HEK293T (cell line): Measurements from ENCODE around the gene FAP.

ENCODE experiments used
- CTCF ChIA-PET: fragments of 350-600 bp; formaldehyde crosslinking; extraction: SDS; loops from one replicate; lab custom pipeline; 2021; ENCODE audit warnings: antibody characterized with exemption, inconsistent platforms; lab: Yijun Ruan, JAX
- POLR2A ChIA-PET: fragments of 350-600 bp; formaldehyde crosslinking; extraction: SDS; loops from one replicate; lab custom pipeline; 2020; ENCODE audit warnings: antibody characterized with exemption, inconsistent platforms; lab: Yijun Ruan, JAX
- DNase-seq: peaks from one replicate; pipeline ENCODE4 v3.0.0; 2012; ENCODE audit warnings: mixed read lengths; ENCODE audit errors: extremely low spot score
- ARNT ChIP-seq: fragments of 450-650 bp; IDR thresholded peaks from 2 replicates; pipeline ENCODE4 v1.6.1; 2017; ENCODE audit warnings: mild to moderate bottlenecking
- BHLHE40 ChIP-seq: fragments of 450-650 bp; IDR thresholded peaks from 2 replicates; pipeline ENCODE4 v1.6.1; 2016; ENCODE audit warnings: mild to moderate bottlenecking, moderate library complexity, borderline replicate concordance
- CTBP1 ChIP-seq: fragments of 450-650 bp; IDR thresholded peaks from 2 replicates; pipeline ENCODE4 v1.6.1; 2016; ENCODE audit warnings: borderline replicate concordance
- ELF4 ChIP-seq: fragments of 450-650 bp; IDR thresholded peaks from 2 replicates; pipeline ENCODE4 v1.6.1; 2017; ENCODE audit warnings: antibody characterized with exemption
- FOXA1 ChIP-seq: fragments of 450-650 bp; IDR thresholded peaks from 2 replicates; pipeline ENCODE4 v1.6.1; 2016; ENCODE audit warnings: mild to moderate bottlenecking
- FOXK2 ChIP-seq: fragments of 450-650 bp; IDR thresholded peaks from 2 replicates; pipeline ENCODE4 v1.6.1; 2016; ENCODE audit warnings: mild to moderate bottlenecking
- FOXM1 ChIP-seq: fragments of 450-650 bp; IDR thresholded peaks from 2 replicates; pipeline ENCODE4 v1.6.1; 2017; ENCODE audit warnings: mild to moderate bottlenecking, borderline replicate concordance
- HDGF ChIP-seq: fragments of 450-650 bp; IDR thresholded peaks from 2 replicates; pipeline ENCODE4 v1.6.1; 2017; ENCODE audit warnings: antibody characterized with exemption, borderline replicate concordance
- L3MBTL2 ChIP-seq: fragments of 450-650 bp; conservative IDR thresholded peaks from 2 replicates; pipeline ENCODE4 v1.6.1; 2016; ENCODE audit warnings: mild to moderate bottlenecking
- LEF1 ChIP-seq: fragments of 450-650 bp; IDR thresholded peaks from 2 replicates; pipeline ENCODE4 v1.6.1; 2017; ENCODE audit warnings: mild to moderate bottlenecking, borderline replicate concordance
- NFRKB ChIP-seq: fragments of 450-650 bp; IDR thresholded peaks from 2 replicates; pipeline ENCODE4 v1.6.1; 2016; ENCODE audit warnings: mild to moderate bottlenecking, moderate library complexity
- PKNOX1 ChIP-seq: fragments of 450-650 bp; IDR thresholded peaks from 2 replicates; pipeline ENCODE4 v1.6.1; 2016
- SP1 ChIP-seq: fragments of 450-650 bp; IDR thresholded peaks from 2 replicates; pipeline ENCODE4 v1.6.1; 2017
- SUZ12 ChIP-seq: fragments of 450-650 bp; IDR thresholded peaks from 2 replicates; pipeline ENCODE4 v1.6.1; 2016; ENCODE audit warnings: mild to moderate bottlenecking
- TARDBP ChIP-seq: fragments of 450-650 bp; IDR thresholded peaks from 2 replicates; pipeline ENCODE4 v1.6.1; 2016
- ZNF384 ChIP-seq: fragments of 450-650 bp; IDR thresholded peaks from 2 replicates; pipeline ENCODE4 v1.6.1; 2016

FAP gene

GRCh38 chr2:162267996-162268395 is 24.8 kb upstream of the FAP start:
- TF ChIP-seq CTBP1 (no peak), HDGF (no peak), ZNF384 (no peak), L3MBTL2 (no peak), FOXK2 (no peak), NFRKB (no peak), SUZ12 (no peak), FOXM1 (no peak)
- DNase-seq: no peak
- ChIA-PET POLR2A (no interaction called here), CTCF (no interaction called here)

GRCh38 chr2:162267496-162267895 is 24.3 kb upstream of the FAP start:
- TF ChIP-seq ELF4: no peak
- no peak for TF ChIP-seq TARDBP
- TF ChIP-seq NFRKB: no peak
- TF ChIP-seq PKNOX1: no peak
- no peak for TF ChIP-seq ARNT
- no peak for TF ChIP-seq LEF1
- TF ChIP-seq CTBP1: no peak
- TF ChIP-seq L3MBTL2: no peak
- no peak for TF ChIP-seq HDGF
- no peak for TF ChIP-seq SUZ12
- no peak for TF ChIP-seq FOXK2
- no peak for TF ChIP-seq FOXM1
- DNase-seq: no peak
- ChIA-PET CTCF (no interaction called here), POLR2A (no interaction called here)

GRCh38 chr2:162266460-162266760 is 23.2 kb upstream of the FAP start:
- TF ChIP-seq SUZ12 (no peak), NFRKB (no peak), HDGF (no peak), CTBP1 (no peak), ARNT (no peak)
- no peak for DNase-seq
- CTCF ChIA-PET: no interaction called here
- POLR2A ChIA-PET: no interaction called here

GRCh38 chr2:162265666-162266459 is 22.6 kb upstream of the FAP start:
- ChIA-PET POLR2A (no interaction called here), CTCF (no interaction called here)
- DNase-seq: no peak
- TF ChIP-seq FOXA1 (no peak), TARDBP (no peak), PKNOX1 (no peak), LEF1 (no peak), FOXK2 (no peak), HDGF (no peak), SUZ12 (no peak)

GRCh38 chr2:162261032-162261945 is 18.0 kb upstream of the FAP start:
- DNase-seq: no peak
- ChIA-PET CTCF (no interaction called here), POLR2A (no interaction called here)
- TF ChIP-seq ARNT: no peak
- no peak for TF ChIP-seq FOXM1
- no peak for TF ChIP-seq SUZ12
- TF ChIP-seq L3MBTL2: no peak
- TF ChIP-seq CTBP1: no peak
- TF ChIP-seq SP1: no peak
- no peak for TF ChIP-seq ELF4

GRCh38 chr2:162258686-162259085 is 15.4 kb upstream of the FAP start:
- CTCF ChIA-PET: no interaction called here

More at GRCh38 chr2:162258686-162259085, 15.4 kb upstream of the FAP start:
- POLR2A ChIA-PET: no interaction called here
- DNase-seq: no peak
- TF ChIP-seq FOXK2 (no peak), L3MBTL2 (no peak), NFRKB (no peak), FOXM1 (no peak), PKNOX1 (no peak), ARNT (no peak), ELF4 (no peak), FOXA1 (no peak), SP1 (no peak), SUZ12 (no peak), LEF1 (no peak), BHLHE40 (no peak)
